Stomach (tissue), 9 donors: Measurements from ENCODE around the gene GCNA. TPM values are rescaled to one million over a fixed set of nuclear protein-coding genes. Genes with fewer than 3 reads are reported as not detected.

Experiments
- DNase-seq, 2 donors: peaks; one replicate each; pipeline versions ENCODE4 v3.0.0 to v3.0.0-alpha.2; 2013 to 2019
- H3K27ac ChIP-seq, 5 donors: fragments of 200-600 bp in 4 of 5; sonication (generic) in 4 of 5; one replicate each; pipeline ENCODE4 v1.5.1; 2013 to 2019; ENCODE audit warnings: mild to moderate bottlenecking in 1 of 5, moderate library complexity in 1 of 5
- H3K27me3 ChIP-seq, 3 donors: fragments of 200-600 bp; sonication (generic); one replicate each; pipeline ENCODE4 v1.5.1; 2017 to 2019; ENCODE audit warnings: mixed run types in 1 of 3
- H3K36me3 ChIP-seq, 4 donors: fragments of 200-600 bp; sonication (generic); 1 replicate in 3 of 4; 2 replicates in 1 of 4; pipeline ENCODE4 v1.5.1; 2016 to 2019
- H3K4me1 ChIP-seq, 4 donors: fragments of 200-600 bp; sonication (generic); one replicate each; pipeline ENCODE4 v1.5.1; 2016 to 2019
- H3K4me3 ChIP-seq, 4 donors: fragments of 200-600 bp; sonication (generic) in 3 of 4; one replicate each; pipeline ENCODE4 v1.5.1; 2016 to 2019; ENCODE audit warnings: mild to moderate bottlenecking in 1 of 4
- H3K9me3 ChIP-seq, 4 donors: fragments of 200-600 bp; sonication (generic); one replicate each; pipeline ENCODE4 v1.5.1; 2016 to 2019
- CTCF ChIP-seq, 7 experiments: fragments of 450-650 bp in 4 of 7; fragments of 200-600 bp in 3 of 7; sonication (generic) in 3 of 7; IDR thresholded peaks; one replicate each; pipeline ENCODE4 v1.5.1; 2016 to 2019; ENCODE audit warnings: antibody characterized with exemption in 7 of 7, control low read depth in 2 of 7, mild to moderate bottlenecking in 1 of 7
- EP300 ChIP-seq: sonication (generic); formaldehyde crosslinking; IDR thresholded peaks from one replicate; pipeline ENCODE4 v1.6.1; 2017; ENCODE audit warnings: antibody characterized with exemption
- POLR2A ChIP-seq, 4 donors: fragments of 450-650 bp; IDR thresholded peaks; one replicate each; pipeline ENCODE4 v1.6.1; 2016; ENCODE audit warnings: antibody characterized with exemption in 4 of 4, control low read depth in 2 of 4, mild to moderate bottlenecking in 1 of 4, moderate library complexity in 1 of 4
- POLR2AphosphoS5 ChIP-seq, 3 donors: sonication (generic); formaldehyde crosslinking; IDR thresholded peaks; one replicate each; pipeline ENCODE4 v1.6.1; 2016; ENCODE audit warnings: antibody characterized with exemption in 3 of 3
- WGBS, 5 donors: extraction: QIAGEN DNeasy Blood & Tissue Kit in 3 of 5; methylation state at CpG; one replicate each; pipeline versions ENCODE4 v1.1.5 to v1.1.7; 2013 to 2018; 5-methylcytosine and 5-hydroxymethylcytosine counted together
- intact Hi-C: fragments of 100-400 bp; cut with DNase I; formaldehyde crosslinking; loops from one replicate; pipeline ENCODE4 v1.15.1; 2023; ENCODE audit warnings: low total_unique reads
- polyA plus RNA-seq, 3 donors: library from polyadenylated mRNA; stranded (reverse); fragments of 200-250 nt; gene quantifications; one replicate each; pipeline ENCODE4 v1.2.3, GENCODE V29; 2013
- total RNA-seq, 5 donors: library from RNA; depleted of rRNA; stranded (reverse); fragments of >200 nt; gene quantifications; one replicate each; pipeline versions ENCODE4 v1.1.0 to v1.2.3, GENCODE V29; 2014 to 2016
- donor health status: healthy with polysubstance abuse.
- donor health status: Bipolar disorder and iron deficiency.
- donor health status: healthy.

GCNA gene
- total and polyA plus RNA-seq, 8 donors, result 0.46 to 18.3 (median 2.0) TPM

GRCh38 chrX:71627588-71628404, 49.6 kb downstream of the GCNA start:
- no peaks in the 10 kb centered on the region for H3K27me3 ChIP-seq
- no peaks in the 10 kb centered on the region for H3K36me3 ChIP-seq
- intact Hi-C loops, result no loop called here
- no peak overlapping the region for H3K4me3 ChIP-seq
- peaks cover 5 to 10% (median 10%) of the 10 kb centered on the region in 4 donors for H3K4me1 ChIP-seq
- no peak for DNase-seq
- no peak overlapping the region for H3K27ac ChIP-seq
- 77 to 84% (median 83%) methylated on average over 12 to 14 of the region's 14 CpGs for WGBS, 5 donors
- TF ChIP-seq CTCF (IDR thresholded peaks at IDR 0.05), result no peak
- no peak for TF ChIP-seq EP300
- no peak for TF ChIP-seq POLR2A (IDR thresholded peaks at IDR 0.05)
- TF ChIP-seq POLR2AphosphoS5 (IDR thresholded peaks at IDR 0.05), result no peak
- H3K9me3 ChIP-seq, result no peaks in the 10 kb centered on the region

GRCh38 chrX:71629467-71629866, 51.2 kb downstream of the GCNA start:
- 68 to 89% (median 75%) methylated on average over 2 of the region's 2 CpGs for WGBS, 5 donors
- TF ChIP-seq EP300 (no peak), POLR2A (IDR thresholded peaks at IDR 0.05) (no peak), POLR2AphosphoS5 (IDR thresholded peaks at IDR 0.05) (no peak), CTCF (IDR thresholded peaks at IDR 0.05) (no peak)
- no peaks in the 10 kb centered on the region for H3K36me3 ChIP-seq
- DNase-seq, result no peak
- H3K4me1 ChIP-seq, result no peaks in the 10 kb centered on the region
- no peaks in the 10 kb centered on the region for H3K9me3 ChIP-seq
- no peaks in the 10 kb centered on the region for H3K27me3 ChIP-seq
- no peak overlapping the region for H3K4me3 ChIP-seq
- H3K27ac ChIP-seq, result no peak overlapping the region
- intact Hi-C loops, result no loop called here

GRCh38 chrX:71632923-71633657, 54.9 kb downstream of the GCNA start:
- peaks cover 0 to 15% (median 0%) of the 10 kb centered on the region in 4 donors for H3K4me1 ChIP-seq
- H3K27ac ChIP-seq, result no peak overlapping the region
- no peaks in the 10 kb centered on the region for H3K9me3 ChIP-seq
- H3K4me3 ChIP-seq, result no peak overlapping the region
- no peaks in the 10 kb centered on the region for H3K27me3 ChIP-seq
- 77 to 90% (median 83%) methylated on average over 10 of the region's 10 CpGs for WGBS, 5 donors
- H3K36me3 ChIP-seq, result no peaks in the 10 kb centered on the region
- DNase-seq, result no peak
- TF ChIP-seq CTCF (IDR thresholded peaks at IDR 0.05), result no peak
- intact Hi-C loops, result no loop called here

GRCh38 chrX:71634366-71634765, 56.1 kb downstream of the GCNA start:
- Histone ChIP-seq H3K4me1 (peaks cover 0 to 18% (median 0%) of the 10 kb centered on the region in 4 donors), H3K9me3 (no peaks in the 10 kb centered on the region), H3K27me3 (no peaks in the 10 kb centered on the region), H3K27ac (no peak overlapping the region), H3K36me3 (no peaks in the 10 kb centered on the region), H3K4me3 (no peak overlapping the region)
- DNase-seq, result no peak
- 75 to 92% (median 86%) methylated on average over 5 to 6 of the region's 6 CpGs for WGBS, 5 donors
- TF ChIP-seq EP300, result no peak
- no peak for TF ChIP-seq POLR2A (IDR thresholded peaks at IDR 0.05)
- no peak for TF ChIP-seq CTCF (IDR thresholded peaks at IDR 0.05)
- no peak for TF ChIP-seq POLR2AphosphoS5 (IDR thresholded peaks at IDR 0.05)
- intact Hi-C loops, result no loop called here
